Left cardiac atrium (tissue), 4 donors: ENCODE data around the gene SYCE3. TPM values are rescaled to one million over a fixed set of nuclear protein-coding genes. Genes with fewer than 3 reads are reported as not detected.
"Not testable (repeated sequence)": the region's sequence is repeated elsewhere in the genome, so short reads cannot be mapped to it uniquely, and the experiment has no call there.

ENCODE experiments used
- ATAC-seq, 2 donors: fragments of 200-7000 bp; cut with Tn5 transposase; one replicate each; pipeline ENCODE4 v1.9.1; 2020; ENCODE audit warnings: mild to moderate bottlenecking in 2 of 2, moderate library complexity in 2 of 2
- DNase-seq: peaks from one replicate; pipeline ENCODE4 v3.0.0-alpha.2; 2020
- intact Hi-C, 2 donors: fragments of 100-400 bp; cut with DNase I; formaldehyde crosslinking; loops; one replicate each; pipeline versions ENCODE4 v1.14.1 to v1.15.1; 2022 to 2023
- long read RNA-seq: library from polyadenylated mRNA; unstranded; transcript quantifications from one replicate; pipeline ENCODE4 v2.0.0, GENCODE V29; 2021
- total RNA-seq, 2 donors: library from RNA; stranded (reverse); fragmentation: NEBNext Ultra II Directional; extraction: Animal tissue kit (Norgen Biotek cat#: 25700); gene quantifications; one replicate each; pipeline ENCODE4 v1.2.1, GENCODE V29; 2021
- donor health status: DM: no; HTN: yes; CAD: no.
- donor health status: DM: no; HTN: yes; CAD: no; lungs with severe emphysema.
- donor health status: DM: yes; HTN: yes; CAD: no.
- donor health status: Dilated cardiomyopathy.

The SYCE3 gene
- total RNA-seq, result not detected
- long read RNA-seq, result 0 reads

- ATAC-seq, result peak; percentile 96 to 97
- intact Hi-C loops, result loop anchor here in 1 of 2 donors (2.0 kb wide), 1 partner anchor 38 kb away; the partner anchor contains the start of gene SCO2
These were observed at the start of gene SYCE3 for GRCh38 chr22:50562523-50563412. SYCE3 (minus strand) TSS chr22:50562919; CDS start chr22:50556405, 6,514 bp downstream.

GRCh38 chr22:50612168-50612527 is 49.4 kb upstream of the SYCE3 start:
- DNase-seq, result no peak
- ATAC-seq, result no peak
- intact Hi-C loops, result loop anchor here in 1 of 2 donors (10.0 kb wide), 1 partner anchor 67 kb away; the partner anchor contains the start of gene KLHDC7B

More at GRCh38 chr22:50562523-50563412, at the start of gene SYCE3:
- DNase-seq, result peak; percentile 98

DNA sequence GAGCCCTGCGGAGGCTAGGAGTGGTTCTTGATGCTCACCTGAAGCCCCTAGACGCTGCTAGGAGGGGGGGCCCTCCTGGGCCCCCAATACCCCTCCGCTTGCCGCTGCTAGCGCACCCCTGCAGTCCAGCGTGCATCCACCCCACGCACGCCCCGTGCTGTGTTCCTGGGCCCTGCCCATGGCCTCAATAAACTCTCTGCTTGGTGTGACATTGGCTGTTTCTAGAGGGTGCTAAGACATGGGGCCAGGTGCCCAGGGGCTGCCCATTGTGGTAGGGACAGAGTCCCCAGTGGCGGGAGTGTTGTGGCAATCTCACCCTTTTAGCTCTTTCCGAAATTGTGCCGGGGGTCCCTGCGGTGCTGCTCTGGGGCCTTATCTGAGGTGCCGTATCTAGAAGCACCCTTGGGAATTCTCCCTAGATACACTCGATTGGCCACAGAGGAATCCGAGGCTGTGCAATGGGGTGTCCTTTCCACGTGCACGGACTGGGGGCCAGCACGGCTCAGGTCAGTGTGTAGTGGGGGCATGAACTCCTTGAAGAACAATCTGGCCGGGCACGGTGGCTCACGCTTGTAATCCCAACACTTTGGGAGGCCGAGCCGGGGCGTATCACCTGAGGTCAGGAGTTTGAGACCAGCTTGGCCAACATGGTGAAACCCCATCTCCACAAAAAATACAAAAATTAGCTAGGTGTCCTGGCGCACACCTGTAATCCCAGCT is 48.8 kb upstream of the SYCE3 start:
- intact Hi-C loops, result loop anchor here in 1 of 2 donors (10.0 kb wide), 1 partner anchor 67 kb away; the partner anchor contains the start of gene KLHDC7B
- DNase-seq (no peak), ATAC-seq (no peak)

DNA sequence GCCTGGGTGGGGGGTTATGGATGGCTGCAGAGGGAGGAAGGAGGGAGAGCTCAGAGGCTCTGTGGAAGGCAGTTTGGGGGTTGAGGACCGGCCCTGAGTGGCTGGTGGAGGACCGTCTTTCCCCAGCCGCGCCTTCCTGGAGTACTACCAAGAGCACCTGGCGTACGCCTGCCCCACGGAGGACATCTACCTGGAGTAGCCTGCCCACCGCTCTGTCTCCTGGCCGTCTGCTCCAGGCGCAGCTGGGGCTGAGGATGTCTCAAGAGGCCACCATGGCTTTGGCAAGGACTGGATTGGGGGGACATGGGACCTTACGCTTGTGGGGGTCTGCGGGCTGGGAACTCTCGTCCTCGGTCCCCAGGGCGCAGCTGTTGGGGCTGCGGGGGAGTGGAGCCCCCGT is 47.9 kb upstream of the SYCE3 start:
- ATAC-seq (no peak), DNase-seq (no peak)
- intact Hi-C loops, result loop anchor here in 1 of 2 donors (10.0 kb wide), 1 partner anchor 66 kb away; the partner anchor contains the start of gene KLHDC7B

DNA sequence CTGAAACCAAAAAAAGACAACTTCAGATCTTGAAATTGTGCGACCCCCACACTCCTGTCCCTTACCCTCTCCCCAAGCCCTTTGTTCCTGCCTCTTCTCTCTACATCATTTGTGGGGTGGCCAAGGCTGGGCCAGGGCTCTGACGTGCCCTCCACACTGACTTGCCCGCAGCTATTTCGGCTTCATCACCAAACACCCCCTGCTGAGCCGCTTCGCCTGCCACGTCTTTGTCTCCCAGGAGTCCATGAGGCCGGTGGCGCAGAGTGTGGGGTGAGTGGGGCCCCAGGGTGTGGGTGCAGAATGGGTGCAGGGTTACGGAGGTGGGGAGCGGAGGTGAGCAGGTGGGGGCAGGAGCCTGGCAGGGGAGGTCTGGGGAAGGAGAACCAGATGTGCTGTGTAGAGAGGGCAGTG is 47.3 kb upstream of the SYCE3 start:
- intact Hi-C loops, result loop anchor here in 1 of 2 donors (10.0 kb wide), 1 partner anchor 65 kb away; the partner anchor contains the start of gene KLHDC7B
- DNase-seq, result no peak
- ATAC-seq, result no peak

DNA sequence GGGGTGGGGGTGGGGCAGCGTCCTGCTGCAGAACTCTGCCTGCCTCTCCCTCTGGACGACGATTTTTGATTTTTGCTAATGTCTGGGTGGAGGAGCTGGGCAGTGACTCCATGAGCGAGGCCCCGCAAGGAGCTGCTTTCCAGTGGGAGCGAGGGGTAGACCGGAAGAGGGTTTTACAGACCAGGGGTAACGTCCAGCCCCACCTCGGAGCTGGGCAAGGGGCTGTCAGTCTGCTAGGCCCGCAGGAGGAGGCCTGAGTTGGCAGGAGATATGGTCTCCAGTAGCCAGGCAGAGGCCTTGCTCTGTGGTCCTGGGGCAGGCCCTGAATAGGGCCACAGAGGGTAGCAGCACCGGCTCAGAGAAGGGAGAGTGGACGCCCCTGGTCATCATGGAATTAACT is 46.9 kb upstream of the SYCE3 start:
- no peak for DNase-seq
- no peak for ATAC-seq
- intact Hi-C loops, result no loop called here

DNA sequence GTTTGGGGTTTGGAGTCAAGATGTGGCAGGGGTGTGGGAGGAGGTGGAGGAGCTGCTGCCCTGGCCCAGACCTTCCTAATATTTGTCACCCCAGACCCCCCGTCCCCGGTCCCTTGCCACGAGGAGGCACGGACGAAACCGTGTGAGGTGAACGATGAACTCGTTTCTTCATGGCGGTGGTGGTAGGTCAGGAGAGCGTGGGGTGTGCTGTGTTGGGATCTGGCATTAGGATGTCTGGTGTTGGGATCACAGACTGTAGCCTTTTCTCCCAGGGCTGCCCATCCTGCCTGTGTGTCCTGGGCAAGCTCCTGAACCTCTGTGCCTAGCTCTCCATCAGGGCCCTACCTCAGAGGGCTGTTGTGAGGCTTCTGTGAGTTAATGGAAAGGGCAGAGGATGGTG is 46.3 kb upstream of the SYCE3 start:
- ATAC-seq, result no peak
- intact Hi-C loops, result no loop called here
- no peak for DNase-seq

DNA sequence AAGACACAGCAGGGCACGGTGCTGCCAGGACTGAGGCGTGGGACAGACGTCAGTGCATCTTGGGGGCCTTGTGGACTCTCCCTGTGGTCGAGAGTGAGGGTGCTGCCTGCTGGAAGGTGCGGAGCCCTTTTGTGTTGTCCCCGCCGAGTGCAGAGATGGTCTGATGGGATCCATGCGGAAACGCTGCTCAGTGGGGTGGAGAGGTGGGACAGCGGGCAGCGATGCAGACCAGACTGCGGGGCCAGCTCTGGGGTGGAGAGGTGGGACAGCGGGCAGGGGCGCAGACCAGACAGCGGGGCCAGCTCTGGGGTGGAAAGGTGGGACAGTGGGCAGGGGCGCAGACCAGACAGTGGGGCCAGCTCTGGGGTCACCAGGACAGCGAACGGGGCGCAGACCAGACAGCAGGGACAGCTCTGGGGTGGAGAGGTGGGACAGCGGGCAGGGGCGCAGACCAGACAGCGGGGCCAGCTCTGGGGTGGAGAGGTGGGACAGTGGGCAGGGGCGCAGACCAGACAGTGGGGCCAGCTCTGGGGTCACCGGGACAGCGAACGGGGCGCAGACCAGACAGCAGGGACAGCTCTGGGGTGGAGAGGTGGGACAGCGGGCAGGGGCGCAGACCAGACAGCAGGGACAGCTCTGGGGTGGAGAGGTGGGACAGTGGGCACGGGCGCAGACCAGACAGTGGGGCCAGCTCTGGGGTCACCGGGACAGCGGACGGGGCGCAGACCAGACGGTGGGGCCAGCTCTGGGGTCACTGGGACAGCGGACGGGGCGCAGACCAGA is 45.5 kb upstream of the SYCE3 start:
- intact Hi-C loops, ATAC-seq, DNase-seq: not testable (repeated sequence)

GRCh38 chr22:50607659-50608020 is 44.9 kb upstream of the SYCE3 start:
- no peak for DNase-seq
- intact Hi-C loops, result no loop called here
- no peak for ATAC-seq

- DNase-seq (no peak), ATAC-seq (no peak)
- intact Hi-C loops, result no loop called here
These were observed 44.4 kb upstream of the SYCE3 start for GRCh38 chr22:50606946-50607658.

- DNase-seq (no peak), ATAC-seq (no peak)
- intact Hi-C loops, result no loop called here
These were observed 43.6 kb upstream of the SYCE3 start for GRCh38 chr22:50606165-50606945.

- intact Hi-C loops, result no loop called here
- ATAC-seq, result no peak
- no peak for DNase-seq
These were observed 42.9 kb upstream of the SYCE3 start for GRCh38 chr22:50605613-50606074.

- intact Hi-C loops, result no loop called here
- ATAC-seq, result no peak
- no peak for DNase-seq
These were observed 42.4 kb upstream of the SYCE3 start for GRCh38 chr22:50605002-50605612.

DNA sequence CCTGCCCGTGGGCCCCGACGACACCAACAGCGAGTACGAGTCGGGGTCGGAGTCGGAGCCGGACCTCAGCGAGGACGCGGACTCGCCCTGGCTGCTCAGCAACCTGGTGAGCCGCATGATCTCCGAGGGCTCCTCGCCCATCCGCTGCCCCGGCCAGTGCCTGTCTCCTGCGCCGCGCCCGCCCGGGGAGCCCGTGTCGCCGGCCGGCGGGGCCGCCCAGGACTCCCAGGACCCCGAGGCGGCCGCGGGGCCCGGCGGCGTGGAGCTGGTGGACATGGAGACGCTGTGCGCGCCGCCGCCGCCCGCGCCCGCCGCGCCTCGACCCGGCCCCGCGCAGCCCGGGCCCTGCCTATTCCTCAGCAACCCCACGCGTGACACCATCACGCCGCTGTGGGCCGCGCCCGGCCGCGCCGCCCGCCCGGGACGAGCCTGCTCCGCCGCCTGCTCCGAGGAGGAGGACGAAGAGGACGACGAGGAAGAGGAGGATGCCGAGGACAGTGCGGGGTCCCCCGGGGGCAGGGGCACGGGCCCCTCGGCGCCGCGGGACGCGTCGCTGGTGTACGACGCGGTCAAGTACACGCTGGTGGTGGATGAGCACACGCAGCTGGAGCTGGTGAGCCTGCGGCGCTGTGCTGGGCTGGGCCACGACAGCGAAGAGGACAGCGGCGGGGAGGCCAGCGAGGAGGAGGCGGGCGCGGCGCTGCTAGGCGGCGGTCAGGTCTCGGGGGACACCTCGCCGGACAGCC is 41.7 kb upstream of the SYCE3 start:
- intact Hi-C loops, result no loop called here
- no peak for DNase-seq
- no peak for ATAC-seq

DNA sequence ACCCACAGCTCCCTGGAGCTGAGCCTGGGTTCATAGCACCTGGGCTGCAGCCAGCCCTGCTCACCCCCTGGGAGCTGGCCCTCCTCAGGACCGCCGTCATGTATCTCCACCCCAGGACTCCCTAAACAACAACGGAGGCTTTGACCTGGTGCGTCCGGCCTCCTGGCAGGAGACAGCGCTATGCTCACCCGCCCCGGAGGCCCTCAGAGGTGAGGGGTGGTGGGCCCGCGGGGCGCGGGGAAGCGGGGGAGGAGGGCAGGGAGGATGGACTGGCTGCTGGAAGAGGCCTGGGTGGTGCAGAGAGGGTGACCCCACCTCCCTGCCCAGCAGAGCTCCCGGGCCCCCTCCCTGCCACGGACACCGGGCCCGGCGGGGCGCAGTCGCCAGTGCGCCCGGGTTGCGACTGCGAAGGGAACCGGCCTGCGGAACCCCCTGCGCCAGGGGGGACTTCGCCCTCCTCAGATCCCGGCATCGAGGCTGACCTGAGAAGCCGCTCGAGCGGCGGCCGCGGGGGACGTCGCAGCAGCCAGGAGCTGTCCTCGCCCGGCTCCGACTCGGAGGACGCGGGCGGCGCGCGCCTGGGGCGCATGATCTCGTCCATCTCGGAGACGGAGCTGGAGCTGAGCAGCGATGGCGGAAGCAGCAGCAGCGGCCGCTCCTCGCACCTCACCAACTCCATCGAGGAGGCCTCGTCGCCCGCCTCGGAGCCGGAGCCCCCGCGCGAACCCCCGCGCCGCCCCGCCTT is 41.0 kb upstream of the SYCE3 start:
- no peak for ATAC-seq
- no peak for DNase-seq
- intact Hi-C loops, result no loop called here

DNA sequence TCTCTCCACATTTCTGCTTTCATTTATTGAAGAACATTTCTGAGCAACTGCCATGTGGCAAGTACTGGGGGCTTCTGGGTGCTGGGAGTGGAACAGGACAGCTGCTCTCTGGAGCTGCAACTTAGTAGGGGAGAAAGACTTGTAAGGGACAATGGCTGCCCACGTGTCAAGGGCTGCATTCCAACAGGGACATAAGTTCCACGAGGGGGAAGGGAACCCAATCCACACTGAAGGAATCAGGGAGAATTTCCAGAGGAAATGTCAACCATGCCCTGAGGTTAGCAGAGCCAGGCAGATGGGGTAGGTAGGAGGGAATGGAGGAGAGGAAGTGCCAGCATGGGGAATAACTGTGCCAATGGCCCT is 39.6 kb upstream of the SYCE3 start:
- DNase-seq, result no peak
- intact Hi-C loops, result no loop called here
- no peak for ATAC-seq
